Lung (tissue), 12 donors: ENCODE results near the gene ZNF280A. TPM values are rescaled to one million over a fixed set of nuclear protein-coding genes. Genes with fewer than 3 reads are reported as not detected.

ENCODE experiments used
- ATAC-seq: fragments of 200-7000 bp; cut with Tn5 transposase; one replicate; pipeline ENCODE4 v1.9.1; 2020; ENCODE audit warnings: moderate number of reproducible peaks; ENCODE audit not compliant: insufficient read depth, low FRiP score
- DNase-seq, 3 donors: peaks; one replicate each; pipeline ENCODE4 v3.0.0-alpha.2; 2013 to 2017
- H3K27ac ChIP-seq, 2 donors: one replicate each; pipeline ENCODE4 v1.5.1; 2013; ENCODE audit warnings: mild to moderate bottlenecking in 2 of 2, moderate library complexity in 2 of 2, control low read depth in 1 of 2, inconsistent platforms in 1 of 2, low read depth in 1 of 2, low read length in 1 of 2
- H3K27me3 ChIP-seq, 3 donors: one replicate each; pipeline ENCODE4 v1.5.1; 2013; ENCODE audit warnings: low read length in 2 of 3; ENCODE audit not compliant: control insufficient read depth in 3 of 3, insufficient read depth in 3 of 3
- H3K36me3 ChIP-seq, 4 donors: one replicate each; pipeline ENCODE4 v1.5.1; 2013; ENCODE audit warnings: low read length in 4 of 4, mild to moderate bottlenecking in 1 of 4, moderate library complexity in 1 of 4; ENCODE audit not compliant: control insufficient read depth in 4 of 4, insufficient read depth in 4 of 4
- H3K4me1 ChIP-seq, 5 donors: one replicate each; pipeline ENCODE4 v1.5.1; 2013; ENCODE audit warnings: low read length in 5 of 5, mild to moderate bottlenecking in 2 of 5, moderate library complexity in 1 of 5; ENCODE audit not compliant: control insufficient read depth in 5 of 5, insufficient read depth in 5 of 5
- H3K4me3 ChIP-seq: one replicate; pipeline ENCODE4 v1.5.1; 2013; ENCODE audit warnings: mild to moderate bottlenecking, control low read depth, moderate library complexity
- H3K9ac ChIP-seq, 2 donors: one replicate each; pipeline ENCODE4 v1.5.1; 2013; ENCODE audit warnings: low read length in 2 of 2, control low read depth in 1 of 2; ENCODE audit not compliant: insufficient read depth in 1 of 2
- H3K9me3 ChIP-seq, 4 donors: one replicate each; pipeline ENCODE4 v1.5.1; 2013; ENCODE audit warnings: low read length in 3 of 4, mild to moderate bottlenecking in 1 of 4, moderate library complexity in 1 of 4; ENCODE audit not compliant: control insufficient read depth in 4 of 4, insufficient read depth in 3 of 4
- WGBS, 2 donors: extraction: QIAGEN DNeasy Blood & Tissue Kit; methylation state at CpG; one replicate each; pipeline ENCODE4 v1.1.7; 2013; 5-methylcytosine and 5-hydroxymethylcytosine counted together
- polyA plus RNA-seq, 2 donors: library from polyadenylated mRNA; stranded (reverse); fragments of 200-250 nt; gene quantifications; one replicate each; pipeline ENCODE4 v1.2.1, GENCODE V29; 2013
- total RNA-seq, 2 donors: library from RNA; depleted of rRNA in 1 of 2; stranded (reverse); fragments of >200 nt in 1 of 2; gene quantifications; one replicate each; pipeline ENCODE4 v1.2.1, GENCODE V29; 2014 to 2021
- TF ChIP-seq, protein P1 (sequence below): IDR thresholded peaks from 2 replicates; pipeline ENCODE4 v1.5.1; 2012; ENCODE audit warnings: mild to moderate bottlenecking; ENCODE audit errors: control extremely low read depth, extremely low read depth
- donor health status: control.
- donor health status: control.
- donor health status: Bipolar disorder and iron deficiency.
- donor health status: healthy.
- donor health status: DM: yes; HTN: yes; CAD: no.

The ZNF280A gene
- total and polyA plus RNA-seq, 4 donors: not detected

- no peaks in the 10 kb centered on the region for H3K36me3 ChIP-seq
- ATAC-seq: no peak
- H3K27ac ChIP-seq: no peak overlapping the region
- H3K4me1 ChIP-seq: no peaks in the 10 kb centered on the region
- DNase-seq: peak; percentile 54 to 76 (median 75)
- TF ChIP-seq, protein P1, sequence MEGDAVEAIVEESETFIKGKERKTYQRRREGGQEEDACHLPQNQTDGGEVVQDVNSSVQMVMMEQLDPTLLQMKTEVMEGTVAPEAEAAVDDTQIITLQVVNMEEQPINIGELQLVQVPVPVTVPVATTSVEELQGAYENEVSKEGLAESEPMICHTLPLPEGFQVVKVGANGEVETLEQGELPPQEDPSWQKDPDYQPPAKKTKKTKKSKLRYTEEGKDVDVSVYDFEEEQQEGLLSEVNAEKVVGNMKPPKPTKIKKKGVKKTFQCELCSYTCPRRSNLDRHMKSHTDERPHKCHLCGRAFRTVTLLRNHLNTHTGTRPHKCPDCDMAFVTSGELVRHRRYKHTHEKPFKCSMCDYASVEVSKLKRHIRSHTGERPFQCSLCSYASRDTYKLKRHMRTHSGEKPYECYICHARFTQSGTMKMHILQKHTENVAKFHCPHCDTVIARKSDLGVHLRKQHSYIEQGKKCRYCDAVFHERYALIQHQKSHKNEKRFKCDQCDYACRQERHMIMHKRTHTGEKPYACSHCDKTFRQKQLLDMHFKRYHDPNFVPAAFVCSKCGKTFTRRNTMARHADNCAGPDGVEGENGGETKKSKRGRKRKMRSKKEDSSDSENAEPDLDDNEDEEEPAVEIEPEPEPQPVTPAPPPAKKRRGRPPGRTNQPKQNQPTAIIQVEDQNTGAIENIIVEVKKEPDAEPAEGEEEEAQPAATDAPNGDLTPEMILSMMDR: peak; percentile 55
- peaks cover 0 to 13% (median 3%) of the 10 kb centered on the region in 4 donors for H3K9me3 ChIP-seq
- H3K27me3 ChIP-seq: peaks cover 0 to 8% (median 6%) of the 10 kb centered on the region in 3 donors
- H3K4me3 ChIP-seq: no peak overlapping the region
- no peak overlapping the region for H3K9ac ChIP-seq
- WGBS, 2 donors: 29 to 30% methylated on average over 18 of the region's 18 CpGs
These were observed 56.1 kb downstream of the ZNF280A start for GRCh38 chr22:22463855-22464540.

Other genes starting within 250 kb of the ZNF280A start
- under 1 TPM; 0.49 to 0.97 TPM for gene ZNF280B, start 11.5 kb downstream of the ZNF280A start, total RNA-seq
- gene ZNF280B, start 11.5 kb downstream of the ZNF280A start, polyA plus RNA-seq: under 1 TPM; 0.11 to 0.14 TPM
- gene PRAME, start 39.0 kb upstream of the ZNF280A start, total RNA-seq: 1 to 10 TPM in 1 of 2 donors, not detected in 1; 1.5 TPM
- under 1 TPM in 1 of 2 donors, not detected in 1; 0.02 TPM for gene PRAME, start 39.0 kb upstream of the ZNF280A start, polyA plus RNA-seq
- under 1 TPM in 1 of 2 donors, not detected in 1; 0.80 TPM for gene GGTLC2, start 124.3 kb upstream of the ZNF280A start, total RNA-seq
- gene GGTLC2, start 124.3 kb upstream of the ZNF280A start, polyA plus RNA-seq: 1 to 10 TPM in 1 of 2 donors, under 1 TPM in 1; 0.56 to 7.0 TPM